GM12865 (cell line): ENCODE measurements around the gene CBLL1.

Experiments used
- DNase-seq: peaks from one replicate; pipeline ENCODE4 v3.0.0; 2010; ENCODE audit warnings: low read depth
- H3K4me3 ChIP-seq: 2 replicates; pipeline ENCODE4 v1.5.1; 2011; ENCODE audit warnings: mild to moderate bottlenecking, low read depth, low read length, control low read depth
- CTCF ChIP-seq: IDR thresholded peaks from 2 replicates; pipeline ENCODE4 v1.5.1; 2011; ENCODE audit warnings: low read length, control low read depth, low read depth, inconsistent platforms; ENCODE audit not compliant: insufficient read depth; ENCODE audit errors: missing control alignments

The CBLL1 gene

DNA sequence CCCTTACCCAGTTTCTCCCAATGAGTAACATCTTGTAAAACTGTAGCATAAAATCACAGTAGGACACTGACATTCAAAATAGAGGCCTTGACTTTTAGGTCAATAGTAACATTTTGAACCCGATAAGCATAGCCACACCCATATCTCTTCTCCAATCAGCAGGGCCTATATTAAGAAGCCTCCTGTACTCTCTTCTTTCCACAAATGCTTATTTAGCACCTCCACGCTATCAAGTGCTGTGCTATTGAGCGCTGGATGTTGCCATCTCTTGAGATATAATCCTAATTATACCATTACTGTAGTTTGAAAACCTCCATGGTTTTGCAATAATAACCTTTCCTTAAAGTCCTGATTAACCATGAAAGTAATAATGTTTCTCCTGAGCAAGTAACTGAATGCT lies 40.1 kb upstream of the CBLL1 start:
- no peak for DNase-seq
- no peak for TF ChIP-seq CTCF
- H3K4me3 ChIP-seq = no peak overlapping the region

GRCh38 chr7:107708956-107709355 lies 35.0 kb upstream of the CBLL1 start:
- DNase-seq = no peak
- no peak for TF ChIP-seq CTCF
- no peak overlapping the region for H3K4me3 ChIP-seq

GRCh38 chr7:107711301-107711700 lies 32.6 kb upstream of the CBLL1 start:
- no peak for DNase-seq
- H3K4me3 ChIP-seq = no peak overlapping the region
- TF ChIP-seq CTCF = no peak

DNA sequence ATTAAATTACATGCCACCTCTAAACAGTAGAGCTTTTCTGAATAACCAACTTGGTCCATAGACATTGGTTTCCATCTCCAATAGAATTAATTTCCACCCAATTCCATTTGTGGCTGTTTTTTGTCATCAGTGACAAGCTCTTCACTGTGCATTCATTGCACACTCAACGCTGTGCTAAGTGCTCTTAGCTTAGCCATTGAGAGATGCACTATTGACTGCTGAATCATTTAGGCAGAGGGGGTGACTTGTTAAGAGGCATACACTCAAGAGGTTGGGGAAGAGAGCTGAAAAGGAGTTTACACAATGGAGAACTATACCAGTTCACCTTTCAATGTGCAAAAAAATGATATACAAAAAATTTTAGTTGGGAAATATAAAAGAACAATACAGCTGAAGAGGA lies 31.9 kb upstream of the CBLL1 start:
- no peak for TF ChIP-seq CTCF

GRCh38 chr7:107712896-107713295 lies 31.0 kb upstream of the CBLL1 start:
- H3K4me3 ChIP-seq = no peak overlapping the region
- no peak for TF ChIP-seq CTCF
- DNase-seq = no peak

More for the DNA sequence above, 31.9 kb upstream of the CBLL1 start:
- no peak for DNase-seq
- no peak overlapping the region for H3K4me3 ChIP-seq

DNA sequence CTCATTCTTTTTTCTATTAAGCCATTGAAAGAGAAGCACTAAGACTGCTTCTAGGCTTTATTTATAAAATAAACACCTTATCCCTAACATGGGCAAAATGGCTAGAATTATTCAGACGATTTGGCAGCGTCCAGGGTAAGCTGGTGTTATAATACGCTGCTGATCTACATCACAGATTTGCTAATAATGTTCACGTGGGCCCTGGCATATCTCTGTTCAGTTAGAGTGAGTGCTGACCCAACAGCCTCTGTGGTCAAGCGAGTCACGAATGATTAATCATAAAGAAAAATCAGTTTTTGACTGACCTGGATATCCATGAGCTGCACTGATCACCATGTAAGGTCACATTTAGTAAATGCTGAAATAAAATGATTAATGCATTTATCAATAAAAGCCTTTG lies 28.4 kb upstream of the CBLL1 start:
- no peak overlapping the region for H3K4me3 ChIP-seq
- TF ChIP-seq CTCF = no peak
- DNase-seq = no peak

GRCh38 chr7:107718456-107719193 lies 25.3 kb upstream of the CBLL1 start:
- no peak for TF ChIP-seq CTCF
- no peak for DNase-seq

More at GRCh38 chr7:107718456-107719193, 25.3 kb upstream of the CBLL1 start:
- H3K4me3 ChIP-seq = no peak overlapping the region
